ENCODE data around the gene RFFL.
A peak's percentile ranks its signal among the peaks of the same experiment; 100 is the strongest.
"Not testable (repeated sequence)": the region's sequence is repeated elsewhere in the genome, so short reads cannot be mapped to it uniquely, and the experiment has no call there.

RFFL gene, protein sequence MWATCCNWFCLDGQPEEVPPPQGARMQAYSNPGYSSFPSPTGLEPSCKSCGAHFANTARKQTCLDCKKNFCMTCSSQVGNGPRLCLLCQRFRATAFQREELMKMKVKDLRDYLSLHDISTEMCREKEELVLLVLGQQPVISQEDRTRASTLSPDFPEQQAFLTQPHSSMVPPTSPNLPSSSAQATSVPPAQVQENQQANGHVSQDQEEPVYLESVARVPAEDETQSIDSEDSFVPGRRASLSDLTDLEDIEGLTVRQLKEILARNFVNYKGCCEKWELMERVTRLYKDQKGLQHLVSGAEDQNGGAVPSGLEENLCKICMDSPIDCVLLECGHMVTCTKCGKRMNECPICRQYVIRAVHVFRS

DNA sequence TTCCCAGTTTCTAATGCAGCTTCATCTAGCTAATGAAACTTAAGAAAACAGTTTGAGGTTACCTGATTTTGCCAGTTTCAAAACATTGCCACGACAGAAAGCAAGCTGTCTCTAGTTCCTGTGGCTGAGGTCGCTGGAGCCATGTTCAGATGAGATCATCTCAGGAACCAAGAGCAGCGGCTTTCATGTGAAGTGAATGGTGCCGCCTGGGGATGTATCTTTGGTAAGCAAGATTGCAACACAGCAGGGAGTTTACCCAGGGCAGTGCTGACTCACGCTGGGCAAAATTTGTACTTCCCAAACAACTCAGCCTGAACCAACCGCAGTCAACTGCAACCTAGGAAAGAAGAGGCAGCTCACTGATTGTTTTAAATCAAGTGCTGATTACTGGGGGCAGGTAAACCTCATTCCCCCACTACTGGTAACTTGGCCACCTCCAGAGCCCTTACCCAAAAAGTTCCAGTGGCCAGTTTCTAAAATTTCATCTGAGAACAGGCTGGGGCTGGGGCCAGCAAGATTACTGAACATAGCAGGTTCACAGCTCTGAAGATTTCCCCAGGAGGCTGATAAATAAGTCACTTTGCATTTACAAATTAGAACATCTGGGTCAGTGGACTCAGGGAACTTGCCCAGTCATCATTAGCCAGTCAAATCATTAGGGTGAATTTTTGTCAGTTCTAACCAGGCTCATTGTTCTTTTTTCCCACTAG is at the start of gene RFFL:
Gene RFFL (minus strand): TSS at position 194 of the 710 bp plus-strand sequence. CDS start 37,154 bp downstream, outside the sequence.
- DNase-seq (ENCODE audit: low read depth, low spot score) = peak; percentile 70

DNA sequence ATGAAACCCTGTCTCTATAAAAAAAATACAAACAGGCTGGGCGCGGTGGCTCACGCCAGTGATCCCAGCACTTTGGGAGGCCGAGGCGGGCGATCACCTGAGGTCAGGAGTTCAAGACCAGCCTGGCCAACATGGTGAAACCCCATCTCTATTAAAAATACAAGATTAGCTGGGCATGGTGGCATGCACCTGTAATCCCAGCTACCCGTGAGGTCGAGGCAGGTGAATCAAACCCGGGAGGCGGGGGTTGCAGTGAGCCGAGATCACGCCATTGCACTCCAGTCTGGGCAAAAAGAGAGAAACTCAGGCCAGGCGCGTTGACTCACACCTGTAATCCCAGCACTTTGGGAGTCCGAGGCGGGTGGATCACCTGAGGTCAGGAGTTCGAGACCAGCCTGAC is 47.3 kb upstream of the RFFL start:
- DNase-seq (ENCODE audit: low read depth, low spot score) = not testable (repeated sequence)

DNA sequence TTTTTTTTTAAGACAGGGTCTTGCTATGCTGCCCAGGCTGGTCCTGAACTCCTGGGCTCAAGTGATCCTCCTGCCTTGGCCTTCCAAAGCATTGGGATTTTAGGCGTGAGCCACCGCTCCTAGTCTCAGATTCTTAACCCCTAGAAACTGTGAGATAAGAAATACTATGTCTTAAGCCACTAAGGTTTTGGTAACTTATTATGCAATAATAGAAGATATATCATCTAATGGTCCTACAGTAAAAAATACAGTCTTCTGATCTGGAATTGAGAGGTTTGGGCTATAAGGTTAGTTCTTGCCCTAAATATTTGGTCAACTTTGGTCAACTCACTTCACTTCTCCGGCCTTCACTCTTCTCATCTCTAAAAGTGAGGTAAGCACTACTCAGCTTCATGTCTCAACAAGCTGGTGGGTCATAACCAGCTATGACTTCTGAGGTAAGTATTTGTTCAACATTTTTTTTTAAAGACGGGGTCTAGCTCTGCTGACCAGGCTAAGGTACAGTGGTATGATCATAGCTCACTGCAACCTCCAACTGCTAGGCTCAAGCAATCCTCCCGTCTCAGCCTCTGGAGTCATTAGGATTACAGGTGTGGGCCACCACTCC is 41.4 kb upstream of the RFFL start:
- DNase-seq (ENCODE audit: low read depth, low spot score) = no peak

DNA sequence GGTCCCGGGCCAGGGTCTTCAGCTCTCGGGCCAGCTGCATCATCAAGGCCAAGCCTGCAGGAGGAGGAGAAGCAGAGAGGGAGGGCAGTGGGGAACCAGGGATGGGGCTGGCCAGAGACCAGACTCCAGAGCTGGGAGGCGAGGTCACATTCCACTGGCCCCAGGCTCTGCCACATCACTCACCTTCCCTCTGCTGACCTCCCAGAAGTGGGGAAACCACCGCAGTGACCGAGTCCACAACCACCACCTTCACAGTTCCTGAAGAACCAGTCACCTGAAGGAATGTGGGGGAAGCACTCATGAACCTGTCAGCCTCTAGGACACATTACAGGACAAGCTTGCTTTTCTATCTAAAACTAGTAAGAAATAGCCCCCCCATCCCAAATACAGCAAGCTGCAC is 39.8 kb upstream of the RFFL start:
- no peak for DNase-seq (ENCODE audit: low read depth, low spot score)

DNA sequence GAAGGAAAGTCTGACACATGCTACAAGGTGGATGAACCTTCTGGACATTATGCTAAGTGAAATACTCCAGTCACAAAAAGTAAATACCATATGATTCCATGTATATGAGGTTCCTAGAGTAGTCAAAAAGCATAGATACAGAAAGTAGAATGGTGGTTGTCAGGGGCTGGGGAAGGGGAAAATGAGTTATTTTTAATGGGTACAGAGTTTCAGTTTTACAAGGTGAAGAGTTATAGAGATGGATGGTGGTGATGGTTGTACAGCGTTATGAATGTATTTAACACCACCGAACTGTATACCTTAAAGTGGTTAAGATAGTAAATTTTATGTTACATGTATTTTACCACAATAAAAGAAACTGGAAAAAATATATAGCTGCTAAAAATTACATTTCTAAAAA is 38.2 kb upstream of the RFFL start:
- DNase-seq (ENCODE audit: low read depth, low spot score) = no peak

DNA sequence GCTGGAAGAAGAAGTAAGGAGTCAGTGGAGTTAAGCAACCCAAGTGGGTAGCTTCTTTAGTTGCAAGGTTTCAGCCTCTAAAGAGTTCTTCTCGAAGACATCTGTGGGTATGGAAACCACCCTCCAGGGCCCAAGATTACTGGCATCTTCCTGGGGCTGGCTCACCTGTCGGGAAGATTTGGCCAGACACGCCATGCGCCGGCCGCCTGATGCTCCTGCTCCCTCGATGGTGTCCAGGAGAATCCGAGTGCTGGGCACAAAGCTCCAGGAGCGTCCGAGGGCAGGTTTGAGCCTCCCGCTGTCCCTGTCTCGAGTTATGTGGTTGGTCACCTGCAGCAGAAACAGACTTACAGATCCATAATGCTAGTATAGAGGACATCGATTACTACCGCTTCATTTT is 37.5 kb upstream of the RFFL start:
- DNase-seq (ENCODE audit: low read depth, low spot score) = no peak

DNA sequence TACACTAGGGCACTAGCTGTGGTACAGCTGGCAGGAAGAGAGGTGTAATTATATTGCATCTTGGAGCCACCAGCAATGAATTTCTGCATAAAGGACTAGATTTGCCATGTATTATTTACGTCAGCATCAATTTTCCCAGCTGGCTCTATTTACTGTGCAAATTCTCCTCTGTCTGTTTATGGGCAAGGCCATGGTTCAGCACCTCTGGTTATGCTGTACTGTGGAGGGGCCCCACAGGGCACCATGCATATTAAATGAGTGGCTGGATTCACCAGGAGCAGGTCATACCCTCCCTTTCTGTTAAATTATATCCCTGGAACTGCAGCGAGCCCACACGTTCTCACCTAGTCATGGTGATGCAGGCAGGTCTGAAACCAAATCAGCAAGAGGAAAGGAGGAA is 36.4 kb upstream of the RFFL start:
- DNase-seq (ENCODE audit: low read depth, low spot score) = no peak

DNA sequence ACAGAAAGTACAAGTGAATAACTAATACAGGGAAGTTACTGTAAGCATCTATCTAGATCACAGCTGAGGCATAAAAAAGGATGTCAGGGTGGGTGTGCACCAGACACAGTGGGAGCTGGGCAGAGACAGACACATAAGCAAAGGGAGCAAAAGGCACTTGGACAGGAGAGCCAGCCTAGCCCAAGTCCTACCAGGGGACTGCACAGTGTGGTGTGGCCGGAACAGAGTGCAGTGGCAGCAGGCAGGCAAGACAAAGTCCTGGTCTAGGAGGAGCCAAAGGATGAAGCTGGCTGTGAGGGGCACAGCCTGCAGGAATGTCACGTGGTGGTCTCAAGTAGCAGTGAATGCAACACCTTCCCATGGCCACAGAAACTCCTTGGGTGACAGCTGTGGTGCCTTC is 34.3 kb upstream of the RFFL start:
- no peak for DNase-seq (ENCODE audit: low read depth, low spot score)

DNA sequence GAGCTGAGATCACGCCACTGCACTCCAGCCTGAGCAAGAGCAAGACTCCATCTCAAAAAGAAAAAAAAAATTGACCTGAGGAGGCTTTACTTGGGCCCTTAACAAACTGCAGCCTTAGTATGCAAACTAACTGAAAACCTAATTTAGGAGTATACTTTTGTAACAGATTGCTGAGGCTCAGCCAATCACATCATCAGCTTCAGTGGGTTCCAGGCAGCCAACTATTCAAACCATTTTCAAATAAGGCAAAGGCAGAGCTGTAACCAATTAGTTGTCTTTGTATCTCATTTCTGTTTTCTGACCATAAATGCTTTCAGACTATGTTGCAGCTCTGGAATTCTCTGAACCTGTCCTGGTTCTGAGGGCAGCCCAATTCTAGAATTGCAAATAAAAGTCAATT is 32.2 kb upstream of the RFFL start:
- DNase-seq (ENCODE audit: low read depth, low spot score) = no peak

DNA sequence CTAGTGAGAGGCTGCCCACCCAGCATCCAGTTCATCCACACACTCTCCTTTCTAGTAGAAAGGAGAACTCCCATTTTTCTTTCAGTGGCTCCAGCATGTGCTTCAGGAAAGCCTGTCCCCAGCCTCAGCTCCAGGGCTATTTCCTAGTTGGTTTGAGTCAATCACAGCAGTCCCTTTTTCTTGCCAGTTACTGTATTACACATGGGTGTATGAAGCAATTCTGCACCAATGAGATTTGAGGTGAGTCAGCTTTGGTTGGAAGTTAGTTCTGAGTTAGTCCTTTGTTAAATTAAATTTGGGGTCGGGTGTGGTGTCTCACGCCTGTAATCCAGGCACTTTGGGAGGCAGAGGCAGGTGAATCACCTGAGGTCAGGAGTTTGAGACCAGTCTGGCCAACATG is 31.4 kb upstream of the RFFL start:
- no peak for DNase-seq (ENCODE audit: low read depth, low spot score)

DNA sequence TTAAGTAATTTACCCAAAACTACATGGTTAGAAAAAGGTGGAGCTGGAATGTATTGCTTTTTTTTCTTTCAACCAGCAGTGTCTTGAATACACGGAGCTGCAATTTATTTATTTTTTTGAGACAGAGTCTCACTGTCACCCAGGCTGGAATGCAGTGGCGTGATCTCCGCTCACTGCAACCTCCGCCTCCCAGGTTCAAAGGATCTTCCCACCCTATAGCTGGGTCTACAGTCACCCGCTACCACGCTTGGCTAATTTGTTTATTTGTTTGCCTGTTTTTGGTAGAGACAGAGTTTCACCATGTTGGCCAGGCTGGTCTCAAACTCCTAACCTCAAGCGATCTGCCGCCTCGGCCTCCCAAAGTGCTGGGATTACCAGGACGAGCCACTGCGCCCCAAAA is 27.2 kb upstream of the RFFL start:
- DNase-seq (ENCODE audit: low read depth, low spot score) = not testable (repeated sequence)

DNA sequence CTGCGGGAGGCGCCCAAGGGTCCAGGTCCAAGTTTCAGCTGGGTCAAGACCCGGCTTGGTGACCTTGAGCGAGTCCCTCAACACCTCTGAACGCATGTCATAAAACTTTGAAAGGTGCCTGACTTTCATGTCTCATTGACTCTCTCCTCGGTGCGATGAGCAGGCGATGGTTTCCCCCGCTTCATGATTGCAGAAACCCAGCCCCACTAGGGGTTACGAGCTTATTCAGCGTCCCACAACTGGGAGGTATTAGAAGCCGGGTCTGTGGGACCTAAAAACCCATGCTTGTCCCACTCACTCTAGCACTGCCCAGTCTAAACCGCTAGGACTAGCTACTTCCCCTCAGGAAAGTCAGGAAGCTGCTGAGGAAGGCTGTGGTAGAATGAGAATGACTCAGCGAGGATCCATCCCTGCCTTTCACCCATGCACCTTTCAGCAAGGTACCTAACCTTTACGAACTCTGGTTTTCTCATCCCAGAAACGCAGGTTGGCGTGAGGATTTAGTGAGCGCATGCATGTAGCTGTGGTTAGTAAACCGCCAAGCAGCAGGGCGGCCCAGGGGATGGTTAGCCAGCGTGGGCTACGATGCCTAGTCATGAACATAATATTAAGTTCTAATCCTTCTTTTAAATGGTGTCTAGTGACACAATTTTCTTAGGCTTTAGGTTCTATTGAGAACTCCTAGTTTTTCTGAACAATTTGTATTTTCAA is 26.2 kb upstream of the RFFL start:
- no peak for DNase-seq (ENCODE audit: low read depth, low spot score)

DNA sequence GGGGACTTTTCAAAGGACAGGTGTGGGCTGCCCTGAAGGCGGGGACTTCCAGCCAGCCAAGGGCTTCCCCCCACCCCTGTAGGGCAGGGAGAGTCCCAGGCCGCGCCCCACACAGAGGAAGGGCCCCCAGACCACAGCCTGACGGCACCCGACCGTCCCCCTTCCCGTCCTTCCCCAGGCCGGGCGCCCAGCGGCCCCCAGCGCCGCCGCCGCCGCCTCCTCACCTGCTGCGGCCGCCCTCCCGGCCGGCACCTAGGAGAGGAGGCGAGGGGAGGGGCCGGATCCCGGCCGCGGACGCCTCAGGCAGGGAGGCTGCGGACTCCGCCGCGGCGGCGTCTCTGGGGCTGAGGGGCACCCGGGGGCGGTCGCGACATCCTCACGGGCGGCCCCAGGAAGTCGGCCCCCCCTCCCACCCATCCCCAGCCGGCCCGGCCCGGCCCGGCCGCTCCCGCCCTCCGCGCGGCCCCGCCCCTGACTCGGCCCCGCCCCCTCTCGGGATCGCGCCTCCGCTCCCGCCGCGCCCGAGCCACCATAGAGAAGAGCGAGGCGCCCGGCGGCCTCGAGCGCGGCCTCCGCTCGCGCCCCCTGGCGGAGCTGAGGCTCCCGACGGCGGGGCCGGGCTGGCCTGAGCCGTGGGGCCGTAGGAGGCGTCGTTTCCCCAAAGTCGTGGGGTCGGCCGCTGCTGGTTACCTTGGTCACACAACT is 25.5 kb upstream of the RFFL start:
- peak; percentile 79 for DNase-seq (ENCODE audit: low read depth, low spot score)

DNA sequence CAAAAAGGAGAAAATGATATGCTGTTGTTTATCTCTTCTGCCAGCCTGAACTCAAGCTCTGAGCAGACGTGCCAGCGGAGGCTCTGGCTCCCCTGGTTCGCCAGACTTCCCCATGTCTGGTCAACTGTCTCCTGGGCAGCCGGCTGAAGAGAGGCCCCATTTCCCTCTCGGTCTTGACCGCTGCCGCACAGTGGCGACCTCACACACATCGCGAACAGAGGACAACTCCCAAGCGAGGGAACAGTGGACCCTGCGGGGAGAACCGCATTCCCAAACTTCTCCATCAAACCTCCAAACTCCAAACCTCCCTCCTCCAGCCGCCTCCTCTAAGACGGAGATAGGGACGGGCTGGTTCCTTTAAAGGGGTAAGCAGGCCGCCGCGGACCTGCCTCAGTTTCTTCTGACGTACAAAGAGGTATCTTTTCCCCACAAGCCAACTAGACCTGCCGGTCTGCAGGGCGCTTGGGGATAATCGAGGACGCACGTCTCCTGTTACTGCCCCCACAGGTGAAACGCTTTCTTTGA is 24.9 kb upstream of the RFFL start:
- DNase-seq (ENCODE audit: low read depth, low spot score) = no peak

DNA sequence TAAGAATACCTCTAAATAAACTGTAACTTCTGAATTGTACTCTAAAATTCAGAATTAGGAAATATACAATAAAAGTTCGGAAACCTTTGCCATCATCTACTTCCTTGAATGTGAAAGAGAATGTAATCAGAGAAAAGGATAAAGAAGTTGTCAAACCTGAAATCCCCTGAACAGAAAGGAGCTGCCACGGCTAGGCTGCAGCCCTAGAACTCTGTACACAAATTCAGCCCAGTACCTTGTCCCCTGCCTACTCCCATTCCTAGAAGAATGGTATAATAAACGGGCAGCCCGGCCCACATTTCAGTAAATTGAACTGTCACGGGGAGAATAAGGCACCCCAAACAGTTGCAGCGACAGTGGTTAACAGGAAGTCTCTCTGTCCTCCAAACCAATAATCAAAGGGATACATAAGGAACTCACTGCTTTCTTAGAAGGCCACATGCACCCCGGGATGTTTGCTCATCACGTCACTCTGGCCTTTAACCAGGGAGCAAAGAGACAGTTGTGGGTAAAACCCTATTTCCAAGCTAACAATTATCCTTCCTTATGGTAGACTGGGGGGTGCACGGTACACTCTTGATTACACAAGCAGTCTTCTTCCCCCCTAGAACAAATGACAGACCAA is 24.3 kb upstream of the RFFL start:
- no peak for DNase-seq (ENCODE audit: low read depth, low spot score)

DNA sequence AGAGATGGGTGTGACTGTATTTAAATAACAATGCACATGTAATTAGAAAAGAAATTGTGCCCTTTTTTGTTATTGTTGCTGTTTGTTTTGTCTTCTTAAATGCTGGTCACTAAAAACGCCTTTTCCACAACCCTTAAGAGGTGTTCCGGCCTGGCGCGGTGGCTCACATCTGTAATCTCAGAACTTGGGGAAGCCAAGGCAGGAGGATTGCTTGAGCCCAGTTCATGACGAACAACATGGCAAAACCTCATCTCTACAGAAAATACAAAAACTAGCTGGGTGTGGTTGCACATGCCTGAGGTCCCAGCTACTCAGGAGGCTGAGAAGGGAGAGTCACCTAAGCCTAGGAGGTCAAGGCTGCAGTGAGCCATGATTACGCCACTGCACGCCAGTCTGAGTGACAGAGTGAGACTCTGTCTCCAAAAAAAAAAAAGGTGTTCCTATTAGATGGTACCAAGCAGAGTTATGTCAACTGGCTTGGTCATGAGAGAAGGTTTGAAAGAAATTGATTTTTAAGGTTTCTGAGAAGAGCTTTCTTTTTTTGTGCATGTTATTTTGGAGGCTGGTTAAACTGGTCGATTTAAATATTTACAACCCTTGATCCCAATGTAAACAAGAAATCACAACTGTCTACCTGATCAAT is 23.5 kb upstream of the RFFL start:
- DNase-seq (ENCODE audit: low read depth, low spot score) = no peak

DNA sequence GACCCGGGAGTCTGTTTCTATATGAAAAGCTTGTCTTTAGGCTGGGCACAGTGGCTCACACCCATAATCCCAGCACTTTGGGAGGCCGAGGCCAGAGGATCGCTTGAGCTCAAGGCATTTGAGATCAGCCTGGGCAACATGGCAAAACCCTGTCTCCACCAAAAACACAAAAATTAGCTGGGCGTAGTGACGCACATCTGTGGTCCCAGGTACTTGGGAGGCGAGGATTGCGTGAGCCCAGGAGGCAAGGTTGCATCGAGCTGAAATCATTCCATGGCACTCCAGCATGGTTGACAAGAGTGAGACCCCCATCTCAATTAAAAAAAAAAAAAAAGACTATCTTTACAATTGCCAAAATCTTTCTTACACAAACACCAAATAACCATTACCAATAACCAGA is 22.7 kb upstream of the RFFL start:
- no peak for DNase-seq (ENCODE audit: low read depth, low spot score)

DNA sequence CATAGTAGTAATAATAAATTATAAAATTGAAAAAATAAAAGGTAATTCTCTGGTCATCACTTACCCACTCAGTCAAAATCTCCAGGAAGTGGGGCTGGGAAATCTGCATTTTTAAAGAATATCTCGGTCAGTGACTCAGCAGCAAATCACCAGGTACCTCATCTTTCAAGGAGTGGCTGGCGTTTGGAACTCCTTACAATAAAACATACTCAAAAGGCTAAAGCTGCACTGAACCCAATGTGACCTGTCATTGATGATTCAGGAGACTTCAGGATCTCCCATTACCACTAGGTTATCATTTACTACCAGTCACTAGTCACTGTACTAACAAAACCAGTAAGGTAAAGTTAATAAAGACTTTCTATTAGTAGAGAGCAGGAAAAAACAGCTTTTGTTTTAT is 21.5 kb upstream of the RFFL start:
- DNase-seq (ENCODE audit: low read depth, low spot score) = no peak

DNA sequence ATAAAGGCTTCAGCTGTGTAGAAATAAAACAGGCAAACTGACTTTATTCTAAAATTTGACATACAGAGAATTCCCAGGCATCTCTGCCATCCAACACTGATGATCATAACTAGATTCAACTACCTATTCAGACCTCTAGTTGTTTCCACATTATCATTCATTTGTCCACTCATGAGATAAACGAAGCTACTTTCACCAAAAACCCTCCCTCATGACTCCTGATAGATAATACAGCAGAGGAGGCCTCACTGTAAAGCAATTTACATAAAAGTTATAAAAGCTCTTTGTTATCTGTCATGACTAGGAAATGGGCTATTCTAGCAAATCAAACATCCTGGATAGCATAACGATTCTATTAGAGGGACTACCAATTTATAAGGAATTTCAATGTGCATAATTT is 19.6 kb upstream of the RFFL start:
- DNase-seq (ENCODE audit: low read depth, low spot score) = no peak

DNA sequence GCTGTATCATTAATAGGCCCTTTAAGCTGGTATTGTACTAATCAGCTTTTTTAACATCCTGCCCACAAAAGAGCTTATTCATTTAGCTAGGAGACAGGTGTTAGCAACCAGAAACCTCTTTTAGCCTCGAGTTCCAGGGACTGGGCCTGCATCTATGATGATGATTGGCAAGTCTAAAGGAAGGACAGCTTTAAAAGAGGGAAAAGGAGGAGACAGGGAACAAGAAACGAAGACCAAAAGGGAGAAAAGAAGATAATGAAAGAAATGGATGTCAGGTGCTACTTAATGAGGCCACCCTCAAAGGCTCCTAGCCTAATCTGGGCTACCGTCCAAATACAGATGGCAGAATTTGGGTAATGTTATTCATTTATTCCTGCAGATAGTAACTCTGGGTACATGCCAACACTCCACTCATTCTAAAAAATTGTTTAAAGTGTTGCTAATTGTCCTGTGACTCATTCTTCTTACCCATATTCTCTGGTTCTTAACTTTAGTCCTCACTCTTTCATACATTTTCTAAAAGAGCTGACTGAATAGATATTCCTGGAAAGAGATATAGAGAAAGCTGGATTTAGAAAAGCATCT is 18.7 kb upstream of the RFFL start:
- no peak for DNase-seq (ENCODE audit: low read depth, low spot score)

Data from activated CD4-positive, CD25-positive, alpha-beta regulatory T cell treated with anti-CD3 and anti-CD28 coated beads, Interleukin-2, amount 50 U/mL, for 16 hours (primary cell).